Neural cell (in vitro differentiated cells): ENCODE measurements around the gene COA3. TPM values are rescaled to one million over a fixed set of nuclear protein-coding genes. Genes with fewer than 3 reads are reported as not detected.

Source experiments
- H2AFZ ChIP-seq: fragments of 200-600, 300-800 bp; sonication (generic), shearing (Covaris generic); 2 replicates; pipeline ENCODE4 v1.6.0; 2014; ENCODE audit warnings: low read depth, mild to moderate bottlenecking, antibody characterized with exemption, low read length, moderate library complexity
- H3F3A ChIP-seq: fragments of 200-600 bp; shearing (Covaris generic); 2 replicates; pipeline ENCODE4 v1.6.1; 2016; ENCODE audit warnings: mild to moderate bottlenecking, moderate library complexity, mixed read lengths, antibody characterized with exemption, low read length; ENCODE audit not compliant: insufficient read depth, poor library complexity, severe bottlenecking
- H3K27ac ChIP-seq: fragments of 200-600, 300-800 bp; sonication (generic), shearing (Covaris generic); 2 replicates; pipeline ENCODE4 v1.5.1; 2014; ENCODE audit warnings: mild to moderate bottlenecking, low read length, moderate library complexity
- H3K27me3 ChIP-seq: fragments of 300-800, 200-600 bp; sonication (generic), shearing (Covaris generic); 2 replicates; pipeline ENCODE4 v1.6.0; 2014; ENCODE audit warnings: mild to moderate bottlenecking, low read depth, low read length, moderate library complexity; ENCODE audit not compliant: insufficient read depth
- H3K36me3 ChIP-seq: fragments of 300-800, 200-600 bp; sonication (generic), shearing (Covaris generic); 2 replicates; pipeline ENCODE4 v1.5.1; 2014; ENCODE audit warnings: mild to moderate bottlenecking, antibody characterized with exemption, low read length, moderate library complexity; ENCODE audit not compliant: insufficient read depth
- H3K4me2 ChIP-seq: fragments of 300-800, 200-600 bp; sonication (generic), shearing (Covaris generic); 2 replicates; pipeline ENCODE4 v1.6.0; 2014; ENCODE audit warnings: mild to moderate bottlenecking, low read length
- H3K4me3 ChIP-seq: fragments of 300-800, 200-600 bp; sonication (generic), shearing (Covaris generic); 2 replicates; pipeline ENCODE4 v1.5.1; 2014; ENCODE audit warnings: mild to moderate bottlenecking, low read length, moderate library complexity
- H3K79me2 ChIP-seq: fragments of 200-600 bp; shearing (Covaris generic); replicated peaks from 2 replicates; pipeline ENCODE4 v1.6.0; 2014; ENCODE audit warnings: mild to moderate bottlenecking, low read length, moderate library complexity; ENCODE audit not compliant: insufficient read depth
- H3K9ac ChIP-seq: fragments of 300-800, 200-600 bp; sonication (generic), shearing (Covaris generic); 2 replicates; pipeline ENCODE4 v1.6.1; 2016; ENCODE audit warnings: mild to moderate bottlenecking, low read length, mixed read lengths
- H3K9me2 ChIP-seq: fragments of 200-600 bp; shearing (Covaris generic); 2 replicates; pipeline ENCODE4 v1.6.1; 2016; ENCODE audit warnings: mild to moderate bottlenecking, low read length, mixed read lengths; ENCODE audit not compliant: insufficient read depth
- H3K9me3 ChIP-seq: fragments of 200-600, 300-800 bp; sonication (generic), shearing (Covaris generic); 2 replicates; pipeline ENCODE4 v1.6.1; 2016; ENCODE audit warnings: mild to moderate bottlenecking, mixed run types, low read length, moderate library complexity, mixed read lengths
- H4K20me1 ChIP-seq: fragments of 200-600 bp; shearing (Covaris generic); 2 replicates; pipeline ENCODE4 v1.6.1; 2016; ENCODE audit warnings: mild to moderate bottlenecking, mixed run types; ENCODE audit not compliant: insufficient read depth
- EP300 ChIP-seq: fragments of 450-650 bp; conservative IDR thresholded peaks from 2 replicates; pipeline ENCODE4 v1.6.1; 2014; ENCODE audit warnings: antibody characterized with exemption, mild to moderate bottlenecking, moderate library complexity; ENCODE audit not compliant: poor library complexity, severe bottlenecking
- EZH2 ChIP-seq: fragments of 200-600, 300-800 bp; shearing (Covaris generic), sonication (generic); IDR thresholded peaks from 2 replicates; pipeline ENCODE4 v1.6.1; 2014; ENCODE audit warnings: antibody characterized with exemption, low read length, borderline replicate concordance, mild to moderate bottlenecking; ENCODE audit not compliant: insufficient read depth, poor library complexity, severe bottlenecking
- MXI1 ChIP-seq: fragments of 450-650 bp; conservative IDR thresholded peaks from 2 replicates; pipeline ENCODE4 v1.6.1; 2014; ENCODE audit warnings: antibody characterized with exemption, mild to moderate bottlenecking; ENCODE audit not compliant: poor library complexity, severe bottlenecking
- POLR2AphosphoS5 ChIP-seq: IDR thresholded peaks from 2 replicates; pipeline ENCODE4 v1.6.1; 2012
- RAD21 ChIP-seq: fragments of 450-650 bp; conservative IDR thresholded peaks from 2 replicates; pipeline ENCODE4 v1.6.1; 2014; ENCODE audit warnings: antibody characterized with exemption, mild to moderate bottlenecking, moderate library complexity
- SMC3 ChIP-seq: fragments of 450-650 bp; conservative IDR thresholded peaks from 2 replicates; pipeline ENCODE4 v1.6.1; 2014; ENCODE audit warnings: antibody characterized with exemption, mild to moderate bottlenecking, moderate library complexity; ENCODE audit not compliant: poor library complexity
- TAF1 ChIP-seq: IDR thresholded peaks from 2 replicates; pipeline ENCODE4 v1.6.1; 2012; ENCODE audit warnings: low read depth
- polyA plus RNA-seq: library from polyadenylated mRNA; depleted of rRNA; stranded (reverse); fragments of >200 nt; gene quantifications from 2 replicates; pipeline ENCODE4 v1.2.3, GENCODE V29; 2014
- TF ChIP-seq, protein P1 (sequence below): IDR thresholded peaks from 2 replicates; pipeline ENCODE4 v1.6.1; 2012; ENCODE audit warnings: borderline replicate concordance
- TF ChIP-seq, protein P2 (sequence below): fragments of 450-650 bp; IDR thresholded peaks from 2 replicates; pipeline ENCODE4 v1.5.1; 2014; ENCODE audit warnings: antibody characterized with exemption, mild to moderate bottlenecking, moderate library complexity; ENCODE audit not compliant: poor library complexity, severe bottlenecking

The COA3 gene
- polyA plus RNA-seq, 1 donor from 2014 or later: 234 TPM

DNA sequence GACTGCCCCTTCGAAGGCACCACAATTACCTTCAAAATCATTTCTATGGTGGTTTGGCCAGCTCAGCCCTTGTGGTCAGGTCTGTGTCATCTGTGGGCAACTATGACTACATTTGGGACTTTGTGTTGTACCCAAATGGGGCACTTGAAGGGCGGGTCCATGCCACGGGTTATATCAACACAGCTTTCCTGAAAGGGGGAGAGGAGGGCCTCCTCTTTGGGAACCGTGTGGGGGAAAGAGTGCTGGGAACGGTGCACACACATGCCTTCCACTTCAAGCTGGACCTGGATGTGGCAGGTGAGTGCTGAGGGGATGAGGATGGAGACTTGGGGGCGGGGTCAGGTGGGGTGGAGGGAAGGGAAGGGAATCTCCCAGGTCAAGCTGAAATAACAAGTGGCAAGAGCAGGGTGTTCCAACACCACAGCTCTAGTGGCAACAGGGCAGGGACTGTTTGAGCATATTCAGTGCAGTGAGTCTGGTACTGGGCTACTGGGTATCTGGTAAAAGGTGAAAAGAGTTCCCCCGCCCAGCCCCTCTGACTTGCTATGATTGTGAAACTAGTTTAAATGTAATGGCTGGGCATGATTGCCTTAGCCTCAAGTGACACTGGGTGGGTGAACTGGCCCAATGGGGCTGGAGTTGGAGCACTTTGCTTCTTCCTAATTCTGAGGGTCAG, 47.6 kb upstream of the COA3 start:
- H3K4me2 ChIP-seq: no peak overlapping the region
- no peaks in the 10 kb centered on the region for H3K79me2 ChIP-seq
- H3K9me3 ChIP-seq: no peaks in the 10 kb centered on the region
- no peaks in the 10 kb centered on the region for H4K20me1 ChIP-seq
- H3F3A ChIP-seq: no peaks in the 10 kb centered on the region
- TF ChIP-seq EP300: no peak
- TF ChIP-seq RAD21: no peak
- TF ChIP-seq EZH2: no peak
- no peak for TF ChIP-seq TAF1
- TF ChIP-seq, protein P1, sequence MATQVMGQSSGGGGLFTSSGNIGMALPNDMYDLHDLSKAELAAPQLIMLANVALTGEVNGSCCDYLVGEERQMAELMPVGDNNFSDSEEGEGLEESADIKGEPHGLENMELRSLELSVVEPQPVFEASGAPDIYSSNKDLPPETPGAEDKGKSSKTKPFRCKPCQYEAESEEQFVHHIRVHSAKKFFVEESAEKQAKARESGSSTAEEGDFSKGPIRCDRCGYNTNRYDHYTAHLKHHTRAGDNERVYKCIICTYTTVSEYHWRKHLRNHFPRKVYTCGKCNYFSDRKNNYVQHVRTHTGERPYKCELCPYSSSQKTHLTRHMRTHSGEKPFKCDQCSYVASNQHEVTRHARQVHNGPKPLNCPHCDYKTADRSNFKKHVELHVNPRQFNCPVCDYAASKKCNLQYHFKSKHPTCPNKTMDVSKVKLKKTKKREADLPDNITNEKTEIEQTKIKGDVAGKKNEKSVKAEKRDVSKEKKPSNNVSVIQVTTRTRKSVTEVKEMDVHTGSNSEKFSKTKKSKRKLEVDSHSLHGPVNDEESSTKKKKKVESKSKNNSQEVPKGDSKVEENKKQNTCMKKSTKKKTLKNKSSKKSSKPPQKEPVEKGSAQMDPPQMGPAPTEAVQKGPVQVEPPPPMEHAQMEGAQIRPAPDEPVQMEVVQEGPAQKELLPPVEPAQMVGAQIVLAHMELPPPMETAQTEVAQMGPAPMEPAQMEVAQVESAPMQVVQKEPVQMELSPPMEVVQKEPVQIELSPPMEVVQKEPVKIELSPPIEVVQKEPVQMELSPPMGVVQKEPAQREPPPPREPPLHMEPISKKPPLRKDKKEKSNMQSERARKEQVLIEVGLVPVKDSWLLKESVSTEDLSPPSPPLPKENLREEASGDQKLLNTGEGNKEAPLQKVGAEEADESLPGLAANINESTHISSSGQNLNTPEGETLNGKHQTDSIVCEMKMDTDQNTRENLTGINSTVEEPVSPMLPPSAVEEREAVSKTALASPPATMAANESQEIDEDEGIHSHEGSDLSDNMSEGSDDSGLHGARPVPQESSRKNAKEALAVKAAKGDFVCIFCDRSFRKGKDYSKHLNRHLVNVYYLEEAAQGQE: no peak
- no peak for TF ChIP-seq MXI1
- TF ChIP-seq, protein P2, sequence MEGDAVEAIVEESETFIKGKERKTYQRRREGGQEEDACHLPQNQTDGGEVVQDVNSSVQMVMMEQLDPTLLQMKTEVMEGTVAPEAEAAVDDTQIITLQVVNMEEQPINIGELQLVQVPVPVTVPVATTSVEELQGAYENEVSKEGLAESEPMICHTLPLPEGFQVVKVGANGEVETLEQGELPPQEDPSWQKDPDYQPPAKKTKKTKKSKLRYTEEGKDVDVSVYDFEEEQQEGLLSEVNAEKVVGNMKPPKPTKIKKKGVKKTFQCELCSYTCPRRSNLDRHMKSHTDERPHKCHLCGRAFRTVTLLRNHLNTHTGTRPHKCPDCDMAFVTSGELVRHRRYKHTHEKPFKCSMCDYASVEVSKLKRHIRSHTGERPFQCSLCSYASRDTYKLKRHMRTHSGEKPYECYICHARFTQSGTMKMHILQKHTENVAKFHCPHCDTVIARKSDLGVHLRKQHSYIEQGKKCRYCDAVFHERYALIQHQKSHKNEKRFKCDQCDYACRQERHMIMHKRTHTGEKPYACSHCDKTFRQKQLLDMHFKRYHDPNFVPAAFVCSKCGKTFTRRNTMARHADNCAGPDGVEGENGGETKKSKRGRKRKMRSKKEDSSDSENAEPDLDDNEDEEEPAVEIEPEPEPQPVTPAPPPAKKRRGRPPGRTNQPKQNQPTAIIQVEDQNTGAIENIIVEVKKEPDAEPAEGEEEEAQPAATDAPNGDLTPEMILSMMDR: no peak
- TF ChIP-seq SMC3: no peak
- H3K36me3 ChIP-seq: no peaks in the 10 kb centered on the region
- no peaks in the 10 kb centered on the region for H3K27me3 ChIP-seq
- H3K27ac ChIP-seq: no peak overlapping the region
- no peak overlapping the region for H3K9ac ChIP-seq
- H3K4me3 ChIP-seq: no peak overlapping the region
- no peak overlapping the region for H2AFZ ChIP-seq
- no peaks in the 10 kb centered on the region for H3K9me2 ChIP-seq

DNA sequence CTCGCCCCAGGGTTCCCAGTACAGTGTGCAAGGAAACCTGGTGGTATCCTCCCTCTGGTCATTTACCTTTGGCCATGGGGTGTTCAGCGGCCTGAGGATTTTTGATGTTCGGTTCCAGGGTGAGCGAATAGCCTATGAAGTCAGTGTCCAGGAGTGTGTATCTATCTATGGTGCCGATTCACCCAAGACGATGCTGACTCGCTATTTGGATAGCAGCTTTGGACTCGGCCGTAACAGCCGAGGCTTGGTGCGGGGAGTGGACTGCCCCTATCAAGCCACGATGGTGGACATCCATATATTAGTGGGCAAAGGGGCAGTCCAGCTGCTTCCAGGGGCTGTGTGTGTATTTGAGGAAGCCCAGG, 47.0 kb upstream of the COA3 start:
- no peaks in the 10 kb centered on the region for H3K9me2 ChIP-seq
- TF ChIP-seq EP300 (no peak), EZH2 (no peak), RAD21 (no peak), POLR2AphosphoS5 (no peak), MXI1 (no peak), TAF1 (no peak), SMC3 (no peak)
- TF ChIP-seq, protein P1: no peak
- TF ChIP-seq, protein P2: no peak
- no peaks in the 10 kb centered on the region for H3K79me2 ChIP-seq
- no peak overlapping the region for H3K4me2 ChIP-seq
- H2AFZ ChIP-seq: no peak overlapping the region
- H3K27ac ChIP-seq: no peak overlapping the region
- H3K9ac ChIP-seq: no peak overlapping the region
- no peaks in the 10 kb centered on the region for H4K20me1 ChIP-seq
- H3F3A ChIP-seq: no peaks in the 10 kb centered on the region
- H3K27me3 ChIP-seq: no peaks in the 10 kb centered on the region
- H3K36me3 ChIP-seq: no peaks in the 10 kb centered on the region
- no peak overlapping the region for H3K4me3 ChIP-seq
- H3K9me3 ChIP-seq: no peaks in the 10 kb centered on the region
